Measurements from ENCODE around the gene ECE1. TPM values are rescaled to one million over a fixed set of nuclear protein-coding genes. Genes with fewer than 3 reads are reported as not detected.

Gene ECE1
- polyA plus RNA-seq, 1 donor: 46.0 TPM

GRCh38 chr1:21308847-21309652 lies 18.8 kb upstream of the ECE1 start:
- no peak for DNase-seq

DNA sequence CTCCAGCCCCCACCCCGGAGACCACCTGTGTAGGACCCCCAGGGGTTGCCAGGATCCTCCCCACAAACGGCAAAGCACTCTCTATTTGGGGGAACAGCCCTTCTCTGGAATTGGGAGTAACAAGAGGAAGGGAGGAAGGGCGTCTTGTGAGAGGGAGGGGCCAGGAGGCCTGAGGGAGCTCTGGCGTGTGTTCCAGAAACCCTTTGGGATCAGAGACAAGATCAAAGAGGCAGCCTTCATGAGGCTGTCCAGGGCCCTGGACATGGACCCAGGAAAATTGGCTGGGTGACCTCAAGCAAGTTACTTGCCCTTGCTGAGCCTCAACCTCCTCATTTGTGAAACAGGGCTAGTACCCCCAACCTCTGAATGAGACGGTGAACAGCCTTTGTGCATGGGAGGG lies 18.1 kb upstream of the ECE1 start:
- DNase-seq: no peak

GRCh38 chr1:21307663-21308305 lies 17.5 kb upstream of the ECE1 start:
- no peak for DNase-seq

DNA sequence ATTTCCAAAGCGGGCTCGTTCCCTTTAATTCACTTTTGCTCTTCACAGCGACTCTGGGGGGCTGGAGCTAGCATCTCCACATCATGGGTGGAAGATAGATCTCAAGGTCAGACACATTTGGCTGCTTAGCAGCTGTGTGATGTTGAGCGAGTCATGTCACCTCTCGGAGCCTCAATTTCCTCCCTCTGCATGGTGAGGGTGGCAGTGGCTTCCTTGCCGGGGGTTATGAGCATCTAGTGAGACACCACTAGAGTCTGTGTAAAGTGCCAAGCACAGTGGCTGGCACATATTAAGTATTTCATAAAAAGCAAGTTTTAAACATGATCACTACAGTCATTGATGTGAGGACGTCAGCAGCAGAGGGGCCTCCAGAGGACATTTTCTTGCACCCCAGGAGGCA lies 16.9 kb upstream of the ECE1 start:
- DNase-seq: no peak

DNA sequence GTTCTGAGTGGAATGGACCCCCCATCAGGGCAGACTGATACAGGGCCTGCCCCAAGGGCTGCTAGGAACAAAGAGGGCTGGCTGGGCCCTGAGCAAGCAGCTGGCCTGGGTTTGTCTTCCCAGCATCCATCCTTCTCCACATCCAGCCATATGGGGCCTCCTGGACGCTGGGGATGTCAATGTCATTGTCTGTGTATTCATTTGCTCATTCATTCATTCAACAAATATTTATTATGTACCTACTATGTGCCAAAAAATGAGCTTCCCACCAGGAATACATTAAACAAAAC lies 15.6 kb upstream of the ECE1 start:
- DNase-seq: no peak

DNA sequence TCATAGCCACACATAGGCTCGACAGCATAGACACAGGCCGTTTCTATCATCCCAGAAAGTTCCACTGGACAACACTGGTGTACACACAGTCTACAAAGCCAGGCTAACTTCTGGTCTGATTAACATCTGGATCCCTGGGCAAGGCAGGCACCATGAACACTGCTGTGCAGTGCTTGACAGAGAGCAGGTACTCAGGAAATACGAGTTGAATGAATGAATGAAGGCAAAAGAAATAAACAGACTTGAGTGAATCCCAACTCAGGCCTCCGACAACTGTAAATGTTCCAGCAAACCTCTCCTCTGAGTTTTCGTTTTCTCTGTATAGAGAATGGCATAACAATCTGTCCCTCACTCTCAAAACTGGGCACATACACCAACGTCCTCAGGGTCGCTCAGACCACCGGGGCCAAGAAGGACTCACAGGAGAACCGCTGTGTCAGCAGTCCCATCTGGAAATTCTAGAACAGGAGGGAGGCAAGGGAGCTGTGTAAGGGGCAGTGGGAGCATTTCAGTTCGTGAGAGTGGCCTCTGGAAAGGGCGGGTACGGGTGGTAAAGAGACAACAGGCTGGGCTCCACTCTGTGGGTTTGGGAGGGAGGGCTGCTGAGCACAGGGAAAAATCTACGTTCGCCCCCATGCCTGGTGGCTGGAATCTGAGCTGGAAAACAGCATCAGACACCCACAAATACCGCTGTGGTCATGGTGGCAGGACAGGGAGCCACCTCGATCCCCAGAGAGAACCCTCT lies 15.1 kb upstream of the ECE1 start:
- no peak for DNase-seq

DNA sequence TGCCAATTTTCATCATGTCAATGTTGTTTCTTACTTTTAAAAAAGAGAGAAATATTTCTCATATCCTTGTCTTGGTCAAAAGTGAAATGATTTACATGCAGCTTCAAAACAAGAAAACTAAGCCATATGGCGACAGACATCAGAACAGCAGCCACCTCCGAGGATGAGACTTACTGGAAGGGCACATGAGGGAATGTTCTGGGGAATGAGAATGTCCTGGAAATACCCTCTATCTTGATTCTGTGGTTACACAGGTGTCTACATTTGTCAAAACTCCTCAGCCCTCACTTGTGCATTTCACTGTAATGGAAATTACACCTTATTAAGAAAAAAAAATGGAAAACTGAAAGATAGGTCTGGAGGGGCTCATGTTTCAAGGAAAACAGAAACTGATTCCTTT lies 14.2 kb upstream of the ECE1 start:
- no peak for DNase-seq

GRCh38 chr1:21302747-21303715 lies 12.8 kb upstream of the ECE1 start:
- no peak for DNase-seq

GRCh38 chr1:21301794-21302440 lies 11.7 kb upstream of the ECE1 start:
- DNase-seq: no peak

- DNase-seq: no peak
Measured at GRCh38 chr1:21300774-21301173, 10.5 kb upstream of the ECE1 start.

DNA sequence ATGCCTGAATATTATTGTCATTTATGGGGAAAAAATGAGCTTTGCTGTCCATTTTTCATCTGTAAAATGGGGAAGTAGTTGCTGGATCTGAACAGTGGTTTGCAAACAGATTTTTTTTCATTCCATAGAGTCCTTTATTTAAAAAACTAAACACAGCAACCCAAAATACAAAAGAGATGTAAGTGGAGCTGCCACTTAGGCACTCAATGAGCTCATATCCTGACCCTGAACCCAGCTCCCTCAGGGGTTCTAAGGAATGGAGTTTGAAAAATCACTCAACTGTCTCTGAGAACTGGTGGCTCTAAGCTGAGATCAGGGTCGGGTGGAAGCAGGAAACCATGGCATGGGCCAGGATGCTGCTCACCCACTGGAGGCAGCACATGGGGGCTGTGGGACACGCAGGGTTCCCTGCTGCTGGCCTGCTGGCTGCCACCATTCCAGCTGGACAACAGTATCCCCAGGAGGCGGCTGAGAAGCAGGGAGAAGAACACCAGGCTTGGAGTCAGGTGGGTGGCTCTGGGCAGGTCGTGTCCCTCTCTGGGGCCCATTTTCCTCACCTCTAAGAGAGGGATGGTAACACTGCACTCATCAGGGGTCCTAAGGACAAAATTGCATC lies 9.6 kb upstream of the ECE1 start:
- no peak for DNase-seq

GRCh38 chr1:21298981-21299391 lies 8.7 kb upstream of the ECE1 start:
- DNase-seq: no peak

DNA sequence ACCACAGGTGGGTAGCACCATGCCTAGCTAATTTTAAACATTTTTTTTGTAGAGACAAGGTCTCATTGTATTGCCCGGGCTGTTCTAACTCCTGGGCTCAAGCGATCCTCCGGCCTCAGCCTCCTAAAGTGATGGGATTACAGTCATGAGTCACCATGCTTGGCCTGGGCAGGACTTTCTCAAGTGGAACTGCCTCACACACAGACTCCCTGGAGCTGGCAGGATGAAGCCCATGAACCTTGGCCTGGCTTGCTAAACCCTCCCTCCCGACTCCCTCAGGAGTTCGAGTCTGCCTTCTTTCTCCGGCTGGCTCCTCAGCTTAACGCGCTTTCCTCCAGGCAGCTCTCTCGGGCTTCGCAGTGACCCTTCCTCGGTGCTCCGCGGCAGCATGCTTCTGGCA lies 7.7 kb upstream of the ECE1 start:
- DNase-seq: no peak

- DNase-seq: no peak
Measured at GRCh38 chr1:21296509-21297354, 6.5 kb upstream of the ECE1 start.

DNA sequence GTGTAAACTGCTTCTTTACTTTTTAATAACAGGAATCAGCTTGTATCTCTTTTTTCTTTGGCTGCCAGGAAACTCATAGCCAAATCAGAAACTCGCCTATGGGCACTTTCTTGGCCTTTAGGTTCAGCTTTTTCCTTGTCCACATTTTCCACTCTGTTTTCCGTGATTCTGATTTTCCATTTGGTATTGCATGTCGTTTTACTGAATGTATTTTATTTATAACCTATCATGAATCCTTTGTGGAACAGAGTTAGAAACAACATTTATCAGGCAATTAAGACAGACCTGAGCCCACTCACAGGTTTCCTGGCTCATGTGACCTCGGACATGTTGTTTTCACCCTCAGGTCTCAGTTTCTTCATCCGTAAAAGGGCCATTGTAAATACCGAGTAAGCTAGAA lies 5.3 kb upstream of the ECE1 start:
- DNase-seq: no peak

DNA sequence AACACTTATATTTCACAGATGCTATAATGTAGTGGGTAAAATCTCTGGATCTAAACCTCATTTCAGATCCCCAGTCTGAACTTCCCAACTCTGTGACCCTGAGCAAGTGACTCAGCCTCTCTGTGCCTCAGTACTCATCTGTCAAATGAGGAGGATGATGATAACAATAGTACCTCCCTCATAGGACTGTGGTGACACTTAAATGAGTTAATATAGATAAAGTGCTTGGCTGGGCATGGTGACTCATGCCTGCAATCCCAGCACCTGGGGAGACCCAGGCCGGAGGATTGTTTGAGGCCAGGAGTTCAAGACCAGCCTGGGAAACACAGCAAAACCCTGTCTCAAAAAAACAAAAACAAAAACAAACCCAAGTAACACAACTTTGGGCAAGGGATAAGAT lies 4.7 kb upstream of the ECE1 start:
- DNase-seq: no peak

GRCh38 chr1:21294266-21294989 lies 4.2 kb upstream of the ECE1 start:
- no peak for DNase-seq

DNA sequence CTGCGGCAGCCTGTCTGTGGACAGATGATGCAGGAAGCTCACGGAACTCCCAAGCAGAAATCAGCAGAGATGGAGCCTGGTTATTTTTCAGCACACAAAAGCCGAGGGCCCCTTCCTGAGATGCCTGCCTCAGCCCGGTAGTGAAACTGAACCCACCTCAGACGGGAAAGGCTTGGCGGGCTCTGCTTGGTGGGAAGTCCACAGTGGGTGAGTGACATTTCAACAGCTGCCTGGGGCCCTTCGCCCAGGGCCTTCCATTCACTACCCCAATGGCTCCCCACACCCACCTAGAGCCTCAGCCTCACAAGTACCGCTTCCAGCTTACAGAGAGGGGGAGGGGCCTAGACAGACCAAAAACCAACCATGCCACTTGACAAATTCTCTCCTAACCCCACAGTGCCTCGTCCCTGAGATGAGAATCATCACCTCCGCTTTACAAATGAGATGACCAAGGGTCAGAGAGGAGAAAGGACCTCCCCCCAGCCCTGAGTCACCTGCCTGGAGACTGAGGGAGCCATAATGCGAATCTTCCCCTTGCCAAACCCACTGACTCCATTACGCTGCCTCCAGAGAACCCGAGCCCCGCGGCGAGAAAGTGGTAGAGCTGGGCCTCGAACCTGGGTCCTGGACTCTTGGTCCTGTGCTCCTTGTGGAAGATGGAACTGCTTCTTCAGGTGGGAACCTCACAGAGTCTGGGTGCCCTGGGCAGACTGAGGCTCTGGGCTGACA lies 3.4 kb upstream of the ECE1 start:
- DNase-seq: no peak

Measured in left kidney (tissue), 2 donors.